ENCODE measurements around the gene NDUFA8. TPM values are rescaled to one million over a fixed set of nuclear protein-coding genes. Genes with fewer than 3 reads are reported as not detected.
A peak's percentile ranks its signal among the peaks of the same experiment; 100 is the strongest.

NDUFA8 gene
- total and polyA plus RNA-seq, 2 donors (not counting 1 experiment from before 2014, with no cell fraction given), result 26.6 to 90.2 TPM

DNA sequence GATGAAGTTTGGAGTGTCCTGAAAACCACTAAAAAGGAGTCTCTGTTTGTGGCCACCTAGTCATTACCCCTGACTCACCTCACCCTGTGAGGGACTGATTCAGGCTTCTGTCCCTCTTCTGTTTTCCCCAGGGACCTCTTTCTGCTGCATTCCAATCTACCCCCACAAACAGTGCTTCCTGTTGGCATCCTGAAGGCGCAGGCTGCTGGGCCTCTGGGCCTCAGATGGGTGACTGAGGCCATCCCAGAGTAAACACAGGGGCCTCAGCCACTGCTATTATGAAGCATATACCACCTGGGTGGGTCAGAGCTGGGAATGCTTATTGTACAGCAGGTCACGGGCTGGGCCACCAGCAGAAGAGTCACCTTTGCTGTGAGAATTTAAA lies 20.1 kb upstream of the NDUFA8 start:
- H2AFZ ChIP-seq (ENCODE audit: low read length), result no peak overlapping the region

DNA sequence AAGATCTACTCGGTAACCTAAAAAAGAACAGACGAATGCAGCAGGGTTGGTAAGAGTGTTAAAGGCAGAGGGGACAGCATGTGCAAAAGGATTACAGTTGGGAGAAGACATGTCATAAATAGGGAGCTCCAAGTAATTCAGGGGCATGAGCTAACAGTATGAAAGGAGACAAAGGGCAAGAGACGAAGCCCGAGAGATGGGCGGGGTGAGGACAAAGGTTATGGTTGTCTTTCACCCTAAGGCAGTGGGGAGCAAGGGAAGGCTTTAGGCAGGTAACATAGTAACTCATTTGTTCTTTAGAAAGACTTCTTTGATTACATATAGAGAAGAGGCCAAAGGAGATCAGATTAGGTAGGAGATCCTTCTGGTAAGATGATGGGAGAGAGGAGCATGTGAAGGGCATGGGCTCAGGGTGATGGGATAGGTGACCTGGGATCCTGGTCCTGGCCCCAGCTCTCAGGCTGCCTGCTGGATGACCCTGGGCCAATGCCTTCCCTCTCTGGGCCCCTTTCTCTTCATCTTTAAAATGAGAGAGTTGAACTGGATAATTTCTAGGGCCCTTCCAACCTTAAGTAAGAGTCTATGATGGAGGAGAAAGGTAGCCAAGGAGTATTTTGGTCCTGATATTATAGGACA lies 19.6 kb upstream of the NDUFA8 start:
- Histone ChIP-seq H3K79me2 (ENCODE audit: control insufficient read depth, insufficient read depth, low read length) (no peaks in the 10 kb centered on the region), H3K27me3 (ENCODE audit: control insufficient read depth, insufficient read depth, low read length) (peaks cover 19% of the 10 kb centered on the region), H2AFZ (ENCODE audit: low read length) (no peak overlapping the region), H4K20me1 (ENCODE audit: control insufficient read depth, extremely low read depth, insufficient read depth, low read length) (no peaks in the 10 kb centered on the region), H3K4me2 (ENCODE audit: extremely low read depth, insufficient read depth, low read length) (no peak overlapping the region), H3K36me3 (ENCODE audit: control insufficient read depth, insufficient read depth, low read length) (no peaks in the 10 kb centered on the region), H3K4me3 (replicated peaks in 1 of 4; ENCODE audit: control extremely low read depth in 1 of 4, insufficient read depth in 1 of 4, low read depth in 3 of 4, low read length in 4 of 4) (no peak overlapping the region), H3K4me1 (ENCODE audit: control insufficient read depth, extremely low read depth, insufficient read depth, low read length) (no peaks in the 10 kb centered on the region), H3K9ac (ENCODE audit: insufficient read depth, low read length) (no peak overlapping the region), H3K27ac (ENCODE audit: insufficient read depth, low read length) (no peak overlapping the region), H3K9me3 (ENCODE audit: control insufficient read depth, insufficient read depth, low read depth, low read length) (no peaks in the 10 kb centered on the region)
- no peak for TF ChIP-seq CTCF (conservative IDR thresholded peaks at IDR 0.05 in 1 of 2, IDR thresholded peaks at IDR 0.05 in 1 of 2; ENCODE audit: low read depth in 1 of 2, low read length in 2 of 2)
- TF ChIP-seq EZH2 (IDR thresholded peaks at IDR 0.05; ENCODE audit: low read length, missing control alignments), result no peak
- no peak for DNase-seq (ENCODE audit: low read depth in 2 of 2)

More for the DNA sequence above, 20.1 kb upstream of the NDUFA8 start:
- Histone ChIP-seq H3K9ac (ENCODE audit: insufficient read depth, low read length) (no peak overlapping the region), H3K4me1 (ENCODE audit: control insufficient read depth, extremely low read depth, insufficient read depth, low read length) (no peaks in the 10 kb centered on the region), H3K27ac (ENCODE audit: insufficient read depth, low read length) (no peak overlapping the region), H3K36me3 (ENCODE audit: control insufficient read depth, insufficient read depth, low read length) (no peaks in the 10 kb centered on the region), H3K4me2 (ENCODE audit: extremely low read depth, insufficient read depth, low read length) (no peak overlapping the region), H3K9me3 (ENCODE audit: control insufficient read depth, insufficient read depth, low read depth, low read length) (no peaks in the 10 kb centered on the region), H4K20me1 (ENCODE audit: control insufficient read depth, extremely low read depth, insufficient read depth, low read length) (no peaks in the 10 kb centered on the region), H3K27me3 (ENCODE audit: control insufficient read depth, insufficient read depth, low read length) (peaks cover 19% of the 10 kb centered on the region), H3K79me2 (ENCODE audit: control insufficient read depth, insufficient read depth, low read length) (no peaks in the 10 kb centered on the region), H3K4me3 (replicated peaks in 1 of 4; ENCODE audit: control extremely low read depth in 1 of 4, insufficient read depth in 1 of 4, low read depth in 3 of 4, low read length in 4 of 4) (no peak overlapping the region)
- no peak for TF ChIP-seq EZH2 (IDR thresholded peaks at IDR 0.05; ENCODE audit: low read length, missing control alignments)
- no peak for TF ChIP-seq CTCF (conservative IDR thresholded peaks at IDR 0.05 in 1 of 2, IDR thresholded peaks at IDR 0.05 in 1 of 2; ENCODE audit: low read depth in 1 of 2, low read length in 2 of 2)
- DNase-seq (ENCODE audit: low read depth in 2 of 2), result peak in 1 of 2 donors; percentile 4

- Histone ChIP-seq H3K27me3 (ENCODE audit: control insufficient read depth, insufficient read depth, low read length) (peaks cover 19% of the 10 kb centered on the region), H4K20me1 (ENCODE audit: control insufficient read depth, extremely low read depth, insufficient read depth, low read length) (no peaks in the 10 kb centered on the region), H3K27ac (ENCODE audit: insufficient read depth, low read length) (no peak overlapping the region), H3K4me3 (replicated peaks in 1 of 4; ENCODE audit: control extremely low read depth in 1 of 4, insufficient read depth in 1 of 4, low read depth in 3 of 4, low read length in 4 of 4) (no peak overlapping the region), H3K79me2 (ENCODE audit: control insufficient read depth, insufficient read depth, low read length) (no peaks in the 10 kb centered on the region), H3K36me3 (ENCODE audit: control insufficient read depth, insufficient read depth, low read length) (no peaks in the 10 kb centered on the region), H2AFZ (ENCODE audit: low read length) (no peak overlapping the region), H3K9me3 (ENCODE audit: control insufficient read depth, insufficient read depth, low read depth, low read length) (no peaks in the 10 kb centered on the region), H3K4me1 (ENCODE audit: control insufficient read depth, extremely low read depth, insufficient read depth, low read length) (no peaks in the 10 kb centered on the region), H3K9ac (ENCODE audit: insufficient read depth, low read length) (no peak overlapping the region), H3K4me2 (ENCODE audit: extremely low read depth, insufficient read depth, low read length) (no peak overlapping the region)
- DNase-seq (ENCODE audit: low read depth in 2 of 2), result no peak
- TF ChIP-seq EZH2 (IDR thresholded peaks at IDR 0.05; ENCODE audit: low read length, missing control alignments), result no peak
- no peak for TF ChIP-seq CTCF (conservative IDR thresholded peaks at IDR 0.05 in 1 of 2, IDR thresholded peaks at IDR 0.05 in 1 of 2; ENCODE audit: low read depth in 1 of 2, low read length in 2 of 2)
Measured at GRCh38 chr9:122176916-122177315, 17.3 kb upstream of the NDUFA8 start.

Data from fibroblast of lung (primary cell).